ENCODE data around the gene LAMB1.

DNA sequence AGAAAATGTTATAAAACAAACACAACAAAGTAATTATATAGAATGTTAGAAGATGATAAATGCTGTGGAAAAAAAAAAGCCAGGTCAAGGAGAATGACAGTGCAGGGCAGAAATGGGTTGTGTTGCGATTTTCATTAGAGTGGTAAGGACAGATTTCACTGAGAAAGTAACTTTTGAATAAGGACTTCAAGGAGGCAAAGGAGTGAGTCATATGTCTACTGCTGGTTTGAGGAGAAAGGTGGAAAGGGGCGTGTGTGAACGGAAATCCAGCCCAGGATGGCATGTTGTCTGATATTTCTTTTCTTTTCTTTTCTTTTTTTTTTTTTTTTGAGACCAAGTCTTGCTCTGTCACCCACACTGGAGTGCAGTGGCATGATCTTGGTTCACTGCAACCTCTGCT lies 124.3 kb downstream of the LAMB1 start:
- TF ChIP-seq GABPA (IDR thresholded peaks at IDR 0.05; ENCODE audit: low read depth) (no peak), CTCF (IDR thresholded peaks at IDR 0.05; ENCODE audit: insufficient read depth, low read length) (no peak), SPI1 (IDR thresholded peaks at IDR 0.05; ENCODE audit: borderline replicate concordance, low read depth) (no peak), POLR2AphosphoS5 (IDR thresholded peaks at IDR 0.05; ENCODE audit: low read depth) (no peak), REST (IDR thresholded peaks at IDR 0.05; ENCODE audit: insufficient replicate concordance, low read depth) (no peak)

Data from HL-60 (cell line).